MG63 (cell line): ENCODE data around the gene CAV1. TPM values are rescaled to one million over a fixed set of nuclear protein-coding genes. Genes with fewer than 3 reads are reported as not detected.
"Not testable (repeated sequence)": the region's sequence is repeated elsewhere in the genome, so short reads cannot be mapped to it uniquely, and the experiment has no call there.

Experiments
- DNase-seq: peaks from one replicate; pipeline ENCODE4 v3.0.0-alpha.2; 2020
- H3K27me3 ChIP-seq: fragments of 250-450 bp; sonication (Bioruptor Pico); 2 replicates; pipeline ENCODE4 v1.5.1; 2020; ENCODE audit warnings: mild to moderate bottlenecking, moderate library complexity
- H3K36me3 ChIP-seq: fragments of 250-450 bp; sonication (Bioruptor Pico); 2 replicates; pipeline ENCODE4 v1.5.1; 2020; ENCODE audit warnings: mild to moderate bottlenecking, moderate library complexity
- H3K4me3 ChIP-seq: fragments of 250-450 bp; sonication (Bioruptor Pico); 2 replicates; pipeline ENCODE4 v1.5.1; 2020; ENCODE audit warnings: mild to moderate bottlenecking, moderate library complexity
- H3K9me3 ChIP-seq: fragments of 250-450 bp; sonication (Bioruptor Pico); 2 replicates; pipeline ENCODE4 v1.5.1; 2020; ENCODE audit warnings: mild to moderate bottlenecking, moderate library complexity
- total RNA-seq: library from RNA; depleted of rRNA; stranded (reverse); fragments of >200 nt; shearing (Covaris generic); gene quantifications from 2 replicates; pipeline ENCODE4 v1.2.3, GENCODE V29; 2014; ENCODE audit warnings: low replicate concordance; rRNA removed

CAV1 gene
- 287 and 342 TPM in 2 replicates for total RNA-seq

- peak within 1 kb of the TSS; percentile 65 for H3K4me3 ChIP-seq
- peak; percentile 95 for DNase-seq
- no peaks in the 10 kb centered on the region for H3K9me3 ChIP-seq
- H3K36me3 ChIP-seq = peaks cover 35% of the 10 kb centered on the region
- H3K27me3 ChIP-seq = no peaks in the 10 kb centered on the region
Measured at GRCh38 chr7:116524609-116525297, at the start of gene CAV1. TSS of gene CAV1 (plus strand) at chr7:116525036. CDS start at chr7:116525063, 27 bp downstream.

- Histone ChIP-seq H3K4me3 (no peak overlapping the region), H3K36me3 (no peaks in the 10 kb centered on the region), H3K27me3 (no peaks in the 10 kb centered on the region), H3K9me3 (no peaks in the 10 kb centered on the region; the same call in 1 of the 2 replicates)
- DNase-seq = no peak
Measured at GRCh38 chr7:116477625-116478024, 47.2 kb upstream of the CAV1 start.

- H3K9me3 ChIP-seq = no peaks in the 10 kb centered on the region
- no peak overlapping the region for H3K4me3 ChIP-seq
- no peak for DNase-seq
- no peaks in the 10 kb centered on the region for H3K36me3 ChIP-seq
- no peaks in the 10 kb centered on the region for H3K27me3 ChIP-seq
Measured at GRCh38 chr7:116478834-116479233, 46.0 kb upstream of the CAV1 start.

- Histone ChIP-seq H3K27me3 (no peaks in the 10 kb centered on the region), H3K4me3 (no peak overlapping the region), H3K9me3 (no peaks in the 10 kb centered on the region), H3K36me3 (no peaks in the 10 kb centered on the region)
- no peak for DNase-seq
Measured at GRCh38 chr7:116483271-116483942, 41.4 kb upstream of the CAV1 start.

GRCh38 chr7:116484389-116484788 is 40.4 kb upstream of the CAV1 start:
- DNase-seq, H3K9me3 ChIP-seq, H3K4me3 ChIP-seq, H3K36me3 ChIP-seq, H3K27me3 ChIP-seq: not testable (repeated sequence)

- Histone ChIP-seq H3K36me3 (no peaks in the 10 kb centered on the region), H3K27me3 (no peaks in the 10 kb centered on the region), H3K9me3 (no peaks in the 10 kb centered on the region), H3K4me3 (no peak overlapping the region)
- DNase-seq = no peak
Measured at GRCh38 chr7:116487907-116488521, 36.8 kb upstream of the CAV1 start.

- Histone ChIP-seq H3K27me3 (no peaks in the 10 kb centered on the region), H3K36me3 (no peaks in the 10 kb centered on the region), H3K4me3 (no peak overlapping the region), H3K9me3 (no peaks in the 10 kb centered on the region)
- DNase-seq = no peak
Measured at GRCh38 chr7:116490351-116490750, 34.5 kb upstream of the CAV1 start.

GRCh38 chr7:116491887-116492653 is 32.8 kb upstream of the CAV1 start:
- DNase-seq = no peak
- Histone ChIP-seq H3K27me3 (no peaks in the 10 kb centered on the region), H3K36me3 (no peaks in the 10 kb centered on the region), H3K9me3 (no peaks in the 10 kb centered on the region), H3K4me3 (no peak overlapping the region)

GRCh38 chr7:116492654-116493109 is 32.2 kb upstream of the CAV1 start:
- Histone ChIP-seq H3K27me3 (no peaks in the 10 kb centered on the region), H3K36me3 (no peaks in the 10 kb centered on the region), H3K9me3 (no peaks in the 10 kb centered on the region), H3K4me3 (no peak overlapping the region)
- DNase-seq = no peak

GRCh38 chr7:116493449-116493848 is 31.4 kb upstream of the CAV1 start:
- H3K9me3 ChIP-seq = no peaks in the 10 kb centered on the region
- H3K36me3 ChIP-seq = no peaks in the 10 kb centered on the region
- H3K4me3 ChIP-seq = no peak overlapping the region
- DNase-seq = no peak
- H3K27me3 ChIP-seq = no peaks in the 10 kb centered on the region

GRCh38 chr7:116494472-116494871 is 30.4 kb upstream of the CAV1 start:
- no peaks in the 10 kb centered on the region for H3K9me3 ChIP-seq
- no peak overlapping the region for H3K4me3 ChIP-seq
- H3K27me3 ChIP-seq = no peaks in the 10 kb centered on the region
- no peaks in the 10 kb centered on the region for H3K36me3 ChIP-seq
- no peak for DNase-seq

GRCh38 chr7:116495736-116496135 is 29.1 kb upstream of the CAV1 start:
- Histone ChIP-seq H3K9me3 (no peaks in the 10 kb centered on the region), H3K27me3 (no peaks in the 10 kb centered on the region), H3K36me3 (no peaks in the 10 kb centered on the region), H3K4me3 (no peak overlapping the region)
- no peak for DNase-seq

GRCh38 chr7:116496653-116497052 is 28.2 kb upstream of the CAV1 start:
- no peak for DNase-seq
- H3K27me3 ChIP-seq = no peaks in the 10 kb centered on the region
- no peaks in the 10 kb centered on the region for H3K9me3 ChIP-seq
- H3K36me3 ChIP-seq = 0 out of 2 replicates have a peak, but pooled peaks cover 2% of the 10 kb centered on the region
- no peak overlapping the region for H3K4me3 ChIP-seq

GRCh38 chr7:116497708-116498107 is 27.1 kb upstream of the CAV1 start:
- Histone ChIP-seq H3K27me3 (no peaks in the 10 kb centered on the region), H3K9me3 (no peaks in the 10 kb centered on the region), H3K36me3 (peaks cover 9% of the 10 kb centered on the region), H3K4me3 (no peak overlapping the region)
- no peak for DNase-seq

- H3K36me3 ChIP-seq = peaks cover 14% of the 10 kb centered on the region
- DNase-seq = peak; percentile 75
- H3K4me3 ChIP-seq = peak within 1 kb of the TSS; percentile 70
- H3K9me3 ChIP-seq = no peaks in the 10 kb centered on the region
- no peaks in the 10 kb centered on the region for H3K27me3 ChIP-seq
Measured at GRCh38 chr7:116499168-116500077, 25.4 kb upstream of the CAV1 start, which contains the start of gene CAV2. TSS of gene CAV2 (plus strand) at chr7:116499738. CDS start at chr7:116499782, 44 bp downstream.
